ENCODE results near the gene SPATA6L.

GRCh38 chr9:4656621-4657020 is 9.7 kb downstream of the SPATA6L start:
- TF ChIP-seq, protein P1, sequence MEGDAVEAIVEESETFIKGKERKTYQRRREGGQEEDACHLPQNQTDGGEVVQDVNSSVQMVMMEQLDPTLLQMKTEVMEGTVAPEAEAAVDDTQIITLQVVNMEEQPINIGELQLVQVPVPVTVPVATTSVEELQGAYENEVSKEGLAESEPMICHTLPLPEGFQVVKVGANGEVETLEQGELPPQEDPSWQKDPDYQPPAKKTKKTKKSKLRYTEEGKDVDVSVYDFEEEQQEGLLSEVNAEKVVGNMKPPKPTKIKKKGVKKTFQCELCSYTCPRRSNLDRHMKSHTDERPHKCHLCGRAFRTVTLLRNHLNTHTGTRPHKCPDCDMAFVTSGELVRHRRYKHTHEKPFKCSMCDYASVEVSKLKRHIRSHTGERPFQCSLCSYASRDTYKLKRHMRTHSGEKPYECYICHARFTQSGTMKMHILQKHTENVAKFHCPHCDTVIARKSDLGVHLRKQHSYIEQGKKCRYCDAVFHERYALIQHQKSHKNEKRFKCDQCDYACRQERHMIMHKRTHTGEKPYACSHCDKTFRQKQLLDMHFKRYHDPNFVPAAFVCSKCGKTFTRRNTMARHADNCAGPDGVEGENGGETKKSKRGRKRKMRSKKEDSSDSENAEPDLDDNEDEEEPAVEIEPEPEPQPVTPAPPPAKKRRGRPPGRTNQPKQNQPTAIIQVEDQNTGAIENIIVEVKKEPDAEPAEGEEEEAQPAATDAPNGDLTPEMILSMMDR (IDR thresholded peaks at IDR 0.05) = no peak
- no peak for TF ChIP-seq POLR2A (IDR thresholded peaks at IDR 0.05)

Data from body of pancreas (tissue), 4 donors.